Loucy (cell line): ENCODE data around the gene TCF15.

Experiments used
- H2AFZ ChIP-seq: fragments of 200-600 bp; sonication (generic); 2 replicates; pipeline ENCODE4 v1.6.0; 2016; ENCODE audit warnings: antibody characterized with exemption, mild to moderate bottlenecking, low read length, moderate library complexity
- H3F3A ChIP-seq: fragments of 200-600 bp; 2 replicates; pipeline ENCODE4 v1.6.0; 2016; ENCODE audit warnings: antibody characterized with exemption, low read depth, mild to moderate bottlenecking
- H3K27me3 ChIP-seq: fragments of 200-600 bp; sonication (generic); 2 replicates; pipeline ENCODE4 v1.6.1; 2014; ENCODE audit warnings: low read length, mild to moderate bottlenecking; ENCODE audit not compliant: insufficient read depth, poor library complexity, severe bottlenecking
- H3K36me3 ChIP-seq: fragments of 200-600 bp; sonication (generic); 2 replicates; pipeline ENCODE4 v1.6.1; 2016; ENCODE audit warnings: low read length; ENCODE audit not compliant: insufficient read depth
- H3K4me1 ChIP-seq: fragments of 200-600 bp; sonication (generic); 2 replicates; pipeline ENCODE4 v1.5.1; 2014; ENCODE audit warnings: low read length, mild to moderate bottlenecking; ENCODE audit not compliant: insufficient read depth, poor library complexity, severe bottlenecking
- H3K4me2 ChIP-seq: fragments of 200-600 bp; sonication (generic); 2 replicates; pipeline ENCODE4 v1.6.0; 2014; ENCODE audit warnings: antibody characterized with exemption, low read length, low read depth, mild to moderate bottlenecking; ENCODE audit not compliant: poor library complexity, severe bottlenecking
- H3K4me3 ChIP-seq: fragments of 200-600 bp; sonication (generic); 2 replicates; pipeline ENCODE4 v1.5.1; 2014; ENCODE audit warnings: low read length, mild to moderate bottlenecking, mixed read lengths; ENCODE audit not compliant: poor library complexity, severe bottlenecking
- H3K79me2 ChIP-seq: fragments of 200-600 bp; sonication (generic); 2 replicates; pipeline ENCODE4 v1.6.1; 2014; ENCODE audit warnings: low read length; ENCODE audit not compliant: insufficient read depth
- H3K9ac ChIP-seq: fragments of 200-600 bp; sonication (generic); 2 replicates; pipeline ENCODE4 v1.6.0; 2014; ENCODE audit warnings: mild to moderate bottlenecking, low read depth, low read length, moderate library complexity; ENCODE audit not compliant: poor library complexity, severe bottlenecking
- H3K9me2 ChIP-seq: fragments of 200-600 bp; sonication (generic); replicated peaks from 2 replicates; pipeline ENCODE4 v1.6.1; 2016; ENCODE audit warnings: low read depth, low read length, mixed read lengths
- H3K9me3 ChIP-seq: fragments of 200-600 bp; sonication (generic); 2 replicates; pipeline ENCODE4 v1.6.1; 2014; ENCODE audit warnings: mild to moderate bottlenecking, antibody characterized with exemption, low read length, low read depth; ENCODE audit not compliant: insufficient read depth
- H4K20me1 ChIP-seq: fragments of 200-600 bp; sonication (generic); 2 replicates; pipeline ENCODE4 v1.6.0; 2014; ENCODE audit warnings: antibody characterized with exemption, low read length, mild to moderate bottlenecking; ENCODE audit not compliant: insufficient read depth, poor library complexity, severe bottlenecking
- CTCF ChIP-seq: fragments of 200-600 bp; sonication (generic); conservative IDR thresholded peaks from 2 replicates; pipeline ENCODE4 v1.5.1; 2014; ENCODE audit warnings: mild to moderate bottlenecking, antibody characterized with exemption, low read length
- EZH2phosphoT487 ChIP-seq: fragments of 200-600 bp; IDR thresholded peaks from 2 replicates; pipeline ENCODE4 v1.6.1; 2018; ENCODE audit warnings: antibody characterized with exemption, mild to moderate bottlenecking, moderate library complexity, borderline replicate concordance

The TCF15 gene

GRCh38 chr20:621125-621756 lies 11.1 kb upstream of the TCF15 start:
- Histone ChIP-seq H4K20me1 (no peaks in the 10 kb centered on the region), H2AFZ (no peak overlapping the region), H3K27me3 (no peaks in the 10 kb centered on the region), H3K4me3 (no peak overlapping the region), H3K4me1 (no peaks in the 10 kb centered on the region), H3K9ac (no peak overlapping the region), H3F3A (no peaks in the 10 kb centered on the region), H3K4me2 (no peak overlapping the region), H3K9me3 (no peaks in the 10 kb centered on the region), H3K9me2 (no peaks in the 10 kb centered on the region), H3K36me3 (no peaks in the 10 kb centered on the region), H3K79me2 (no peaks in the 10 kb centered on the region)
- TF ChIP-seq CTCF: no peak

GRCh38 chr20:620246-620645 lies 10.1 kb upstream of the TCF15 start:
- no peaks in the 10 kb centered on the region for H4K20me1 ChIP-seq
- TF ChIP-seq EZH2phosphoT487 (no peak), CTCF (no peak)
- no peaks in the 10 kb centered on the region for H3K9me2 ChIP-seq
- H3K79me2 ChIP-seq: no peaks in the 10 kb centered on the region
- H3K4me2 ChIP-seq: no peak overlapping the region
- no peaks in the 10 kb centered on the region for H3K27me3 ChIP-seq
- H3K4me3 ChIP-seq: no peak overlapping the region
- H3K9ac ChIP-seq: no peak overlapping the region
- no peaks in the 10 kb centered on the region for H3K9me3 ChIP-seq
- no peak overlapping the region for H2AFZ ChIP-seq
- H3K36me3 ChIP-seq: no peaks in the 10 kb centered on the region
- H3F3A ChIP-seq: no peaks in the 10 kb centered on the region
- no peaks in the 10 kb centered on the region for H3K4me1 ChIP-seq

- no peaks in the 10 kb centered on the region for H3K4me1 ChIP-seq
- no peaks in the 10 kb centered on the region for H3K36me3 ChIP-seq
- H4K20me1 ChIP-seq: no peaks in the 10 kb centered on the region
- H3K9me2 ChIP-seq: no peaks in the 10 kb centered on the region
- no peaks in the 10 kb centered on the region for H3K79me2 ChIP-seq
- H3K4me2 ChIP-seq: no peak overlapping the region
- H3K27me3 ChIP-seq: no peaks in the 10 kb centered on the region
- no peak overlapping the region for H3K9ac ChIP-seq
- H3K9me3 ChIP-seq: no peaks in the 10 kb centered on the region
- TF ChIP-seq CTCF (no peak), EZH2phosphoT487 (no peak)
- no peaks in the 10 kb centered on the region for H3F3A ChIP-seq
- no peak overlapping the region for H2AFZ ChIP-seq
- H3K4me3 ChIP-seq: no peak overlapping the region
Observed at GRCh38 chr20:618980-619379, 8.9 kb upstream of the TCF15 start.
